Cardiac muscle cell (in vitro differentiated cells and primary cell): ENCODE data around the gene PTGS1. TPM values are rescaled to one million over a fixed set of nuclear protein-coding genes. Genes with fewer than 3 reads are reported as not detected.
A peak's percentile ranks its signal among the peaks of the same experiment; 100 is the strongest.

ENCODE experiments used
- DNase-seq, 2 donors: peaks; one replicate each; pipeline versions ENCODE4 v3.0.0 to v3.0.0-alpha.2; 2010 to 2017; ENCODE audit warnings: low read depth in 1 of 2, low spot score in 1 of 2
- H3K27ac ChIP-seq: fragments of 200-600 bp; sonication (generic); 2 replicates; pipeline ENCODE4 v1.5.1; 2016
- H3K27me3 ChIP-seq: fragments of 200-600 bp; sonication (generic); 2 replicates; pipeline ENCODE4 v1.6.0; 2016; ENCODE audit warnings: control low read depth
- H3K36me3 ChIP-seq: fragments of 200-600 bp; sonication (generic); 2 replicates; pipeline ENCODE4 v1.5.1; 2016; ENCODE audit warnings: control low read depth
- H3K4me1 ChIP-seq: fragments of 200-600 bp; sonication (generic); 2 replicates; pipeline ENCODE4 v1.8.1; 2017; ENCODE audit warnings: low read depth, mild to moderate bottlenecking, mixed run types
- H3K4me3 ChIP-seq: fragments of 200-600 bp; sonication (generic); 2 replicates; pipeline ENCODE4 v1.5.1; 2016; ENCODE audit warnings: mild to moderate bottlenecking
- H3K9me3 ChIP-seq: fragments of 200-600 bp; sonication (generic); 2 replicates; pipeline ENCODE4 v1.5.1; 2017; ENCODE audit warnings: low read depth, mild to moderate bottlenecking, control low read depth
- CTCF ChIP-seq: IDR thresholded peaks from 2 replicates; pipeline ENCODE4 v1.5.1; 2012; ENCODE audit warnings: low read depth, mild to moderate bottlenecking, low read length
- polyA plus RNA-seq: library from polyadenylated mRNA; unstranded; fragments of >200 nt; fragmentation: Nextera tagmentation; extraction: Ambion mirVana; gene quantifications from 2 replicates; pipeline ENCODE4 v1.2.1, GENCODE V29; 2016
- total RNA-seq: library from RNA; depleted of rRNA; stranded (reverse); fragments of >200 nt; gene quantifications from 2 replicates; pipeline ENCODE4 v1.2.3, GENCODE V29; 2016

PTGS1 gene
- total and polyA plus RNA-seq, 2 experiments from 2014 or later = 1.2 TPM; not detected in 1

- Histone ChIP-seq H3K27ac (no peak overlapping the region), H3K27me3 (peaks cover 4% of the 10 kb centered on the region), H3K9me3 (no peaks in the 10 kb centered on the region), H3K4me1 (peaks cover 20% of the 10 kb centered on the region), H3K36me3 (no peaks in the 10 kb centered on the region), H3K4me3 (no peak overlapping the region)
- TF ChIP-seq CTCF = no peak
- DNase-seq = no peak
These were observed 7.4 kb downstream of the PTGS1 start for GRCh38 chr9:122378236-122378635.

GRCh38 chr9:122379340-122379739 lies 8.5 kb downstream of the PTGS1 start:
- Histone ChIP-seq H3K9me3 (no peaks in the 10 kb centered on the region), H3K4me3 (no peak overlapping the region), H3K27me3 (no peaks in the 10 kb centered on the region), H3K36me3 (no peaks in the 10 kb centered on the region), H3K27ac (no peak overlapping the region), H3K4me1 (peaks cover 20% of the 10 kb centered on the region)
- peak in 1 of 2 donors; percentile 63 for DNase-seq
- peak; percentile 67 for TF ChIP-seq CTCF

GRCh38 chr9:122380293-122380692 lies 9.5 kb downstream of the PTGS1 start:
- H3K4me3 ChIP-seq = no peak overlapping the region
- no peaks in the 10 kb centered on the region for H3K36me3 ChIP-seq
- no peak overlapping the region for H3K27ac ChIP-seq
- TF ChIP-seq CTCF = no peak
- no peaks in the 10 kb centered on the region for H3K27me3 ChIP-seq
- no peak for DNase-seq
- peaks cover 16% of the 10 kb centered on the region for H3K4me1 ChIP-seq
- no peaks in the 10 kb centered on the region for H3K9me3 ChIP-seq

- no peak overlapping the region for H3K4me3 ChIP-seq
- H3K36me3 ChIP-seq = no peaks in the 10 kb centered on the region
- no peaks in the 10 kb centered on the region for H3K9me3 ChIP-seq
- no peak for DNase-seq
- no peaks in the 10 kb centered on the region for H3K27me3 ChIP-seq
- H3K27ac ChIP-seq = no peak overlapping the region
- no peak for TF ChIP-seq CTCF
- peaks cover 6% of the 10 kb centered on the region for H3K4me1 ChIP-seq
These were observed 10.6 kb downstream of the PTGS1 start for GRCh38 chr9:122381206-122381950.

- H3K36me3 ChIP-seq = no peaks in the 10 kb centered on the region
- no peaks in the 10 kb centered on the region for H3K9me3 ChIP-seq
- DNase-seq = peak in 1 of 2 donors; percentile 87
- no peaks in the 10 kb centered on the region for H3K27me3 ChIP-seq
- no peak overlapping the region for H3K4me3 ChIP-seq
- no peaks in the 10 kb centered on the region for H3K4me1 ChIP-seq
- H3K27ac ChIP-seq = no peak overlapping the region
- TF ChIP-seq CTCF = no peak
These were observed 12.4 kb downstream of the PTGS1 start for GRCh38 chr9:122382901-122383850.
